Calu3 (cell line): ENCODE results near the gene CDKN3. TPM values are rescaled to one million over a fixed set of nuclear protein-coding genes. Genes with fewer than 3 reads are reported as not detected.
"Not testable (repeated sequence)": the region's sequence is repeated elsewhere in the genome, so short reads cannot be mapped to it uniquely, and the experiment has no call there.

ENCODE experiments used
- BruUV-seq: library from RNA; stranded (reverse); fragments of 400-500 nt; replicated peaks from 2 replicates; lab custom pipeline; 2021; lab: Mats Ljungman, UMichigan
- CTCF ChIA-PET: fragments of 300-600 bp; sonication (Branson Sonifier 250); formaldehyde crosslinking; loops from one replicate; lab custom pipeline; 2022; ENCODE audit warnings: antibody characterized with exemption; lab: Charles Lee
- DNase-seq: peaks from one replicate; pipeline ENCODE4 v3.0.0; 2022
- H3K27ac Mint-ChIP-seq: one replicate; pipeline ENCODE4 v1.8.0; 2022; ENCODE audit warnings: mixed read lengths; ENCODE audit not compliant: unreplicated experiment
- H3K27me3 Mint-ChIP-seq: one replicate; pipeline ENCODE4 v1.8.0; 2022; ENCODE audit warnings: mixed read lengths; ENCODE audit not compliant: unreplicated experiment
- H3K36me3 Mint-ChIP-seq: one replicate; pipeline ENCODE4 v1.8.0; 2022; ENCODE audit warnings: mild to moderate bottlenecking, moderate library complexity, mixed read lengths; ENCODE audit not compliant: insufficient read depth, unreplicated experiment
- H3K4me1 Mint-ChIP-seq: one replicate; pipeline ENCODE4 v1.8.0; 2022; ENCODE audit warnings: mild to moderate bottlenecking, low read depth, mixed read lengths; ENCODE audit not compliant: unreplicated experiment
- H3K4me3 Mint-ChIP-seq: one replicate; pipeline ENCODE4 v1.8.0; 2022; ENCODE audit warnings: mild to moderate bottlenecking, low read depth, moderate library complexity, mixed read lengths; ENCODE audit not compliant: unreplicated experiment
- H3K9me3 Mint-ChIP-seq: one replicate; pipeline ENCODE4 v1.8.0; 2022; ENCODE audit warnings: low read depth, mixed read lengths; ENCODE audit not compliant: unreplicated experiment
- CTCF ChIP-seq: fragments of 200-600 bp; IDR thresholded peaks from one replicate; pipeline ENCODE4 v1.8.0; 2022; ENCODE audit warnings: antibody characterized with exemption; ENCODE audit not compliant: unreplicated experiment
- intact Hi-C: fragments of 100-400 bp; cut with micrococcal nuclease; formaldehyde crosslinking; loops from one replicate; pipeline ENCODE4 v1.10.0; 2022; ENCODE audit not compliant: unreplicated experiment
- total RNA-seq: library from RNA; stranded (reverse); gene quantifications from 2 replicates; pipeline ENCODE4 v1.2.3, GENCODE V29; 2022

CDKN3 gene
- total RNA-seq, 1 experiment from 2014 or later = 50.3 TPM

GRCh38 chr14:54451961-54452360, 55.2 kb downstream of the CDKN3 start:
- no peak for TF ChIP-seq CTCF
- H3K4me3 Mint-ChIP-seq = no peak overlapping the region
- peaks cover under 1% of the 10 kb centered on the region for H3K4me1 Mint-ChIP-seq
- intact Hi-C loops = no loop called here
- no peaks in the 10 kb centered on the region for H3K36me3 Mint-ChIP-seq
- H3K9me3 Mint-ChIP-seq = no peaks in the 10 kb centered on the region
- CTCF ChIA-PET = no interaction called here
- no peaks in the 10 kb centered on the region for H3K27me3 Mint-ChIP-seq
- H3K27ac Mint-ChIP-seq = no peak overlapping the region
- no peak for DNase-seq
- no TSS peak for BruUV-seq

DNA sequence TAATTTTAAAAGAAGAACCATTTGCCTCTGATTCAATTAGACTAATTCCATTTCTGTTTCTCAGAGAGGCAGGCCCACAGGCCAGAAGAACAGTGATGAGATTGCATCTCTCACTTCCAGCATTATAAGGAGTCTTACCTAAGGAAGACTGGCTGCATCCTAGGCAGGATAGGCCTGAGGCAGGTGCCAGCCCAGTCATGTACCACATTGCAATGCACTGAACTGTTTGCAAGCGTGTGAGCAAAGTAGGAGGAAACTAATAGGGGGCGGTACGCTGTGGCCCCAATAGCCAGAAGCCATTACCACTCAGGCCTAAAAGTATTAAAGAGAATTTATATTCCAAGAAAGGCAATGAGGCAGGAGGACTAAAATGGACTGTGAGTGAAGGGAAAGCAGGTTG, 56.4 kb downstream of the CDKN3 start:
- no peak overlapping the region for H3K4me3 Mint-ChIP-seq
- CTCF ChIA-PET = no interaction called here
- no peak for DNase-seq
- H3K9me3 Mint-ChIP-seq = no peaks in the 10 kb centered on the region
- no peak for TF ChIP-seq CTCF
- intact Hi-C loops = no loop called here
- H3K27ac Mint-ChIP-seq = no peak overlapping the region
- no peaks in the 10 kb centered on the region for H3K4me1 Mint-ChIP-seq
- no TSS peak for BruUV-seq
- H3K27me3 Mint-ChIP-seq = no peaks in the 10 kb centered on the region
- no peaks in the 10 kb centered on the region for H3K36me3 Mint-ChIP-seq

DNA sequence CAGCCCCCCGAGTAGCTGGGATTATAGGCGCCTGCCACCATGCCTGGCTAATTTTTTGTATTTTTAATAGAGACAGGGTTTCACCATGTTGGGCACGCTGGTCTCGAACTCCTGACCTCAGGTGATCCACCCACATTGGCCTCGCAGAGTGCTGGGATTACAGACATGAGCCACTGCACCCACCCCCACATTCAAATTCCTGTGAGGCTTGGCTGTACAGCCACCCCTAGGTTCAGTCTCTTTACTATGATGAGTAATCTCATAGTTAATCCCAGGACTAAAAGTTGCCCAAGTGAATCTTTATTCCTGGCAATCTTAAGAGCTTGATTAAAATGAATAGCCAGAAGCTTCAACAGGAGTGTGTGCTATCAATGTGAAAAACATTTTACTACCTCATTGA, 57.2 kb downstream of the CDKN3 start:
- BruUV-seq, CTCF ChIA-PET, H3K9me3 Mint-ChIP-seq, intact Hi-C loops, H3K4me3 Mint-ChIP-seq, H3K36me3 Mint-ChIP-seq, H3K4me1 Mint-ChIP-seq, DNase-seq, H3K27ac Mint-ChIP-seq, H3K27me3 Mint-ChIP-seq: not testable (repeated sequence)

GRCh38 chr14:54455363-54455762, 58.6 kb downstream of the CDKN3 start:
- intact Hi-C loops = no loop called here
- no peak overlapping the region for H3K4me3 Mint-ChIP-seq
- H3K27me3 Mint-ChIP-seq = no peaks in the 10 kb centered on the region
- no peak overlapping the region for H3K27ac Mint-ChIP-seq
- CTCF ChIA-PET = no interaction called here
- no peaks in the 10 kb centered on the region for H3K9me3 Mint-ChIP-seq
- no peak for DNase-seq
- no TSS peak for BruUV-seq
- no peak for TF ChIP-seq CTCF
- no peaks in the 10 kb centered on the region for H3K4me1 Mint-ChIP-seq
- no peaks in the 10 kb centered on the region for H3K36me3 Mint-ChIP-seq

GRCh38 chr14:54456820-54457608, 60.2 kb downstream of the CDKN3 start:
- DNase-seq, H3K27ac Mint-ChIP-seq, H3K4me3 Mint-ChIP-seq, H3K36me3 Mint-ChIP-seq, H3K9me3 Mint-ChIP-seq, BruUV-seq, H3K27me3 Mint-ChIP-seq, H3K4me1 Mint-ChIP-seq, intact Hi-C loops, CTCF ChIA-PET: not testable (repeated sequence)
